ENCODE measurements around the gene NUFIP1.

GRCh38 chr13:44912278-44913016, 76.8 kb downstream of the NUFIP1 start:
- TF ChIP-seq CTCF (IDR thresholded peaks at IDR 0.05), result no peak
- no peak for TF ChIP-seq EP300 (IDR thresholded peaks at IDR 0.05)
- TF ChIP-seq POLR2A (IDR thresholded peaks at IDR 0.05), result no peak
